ENCODE measurements around the gene SCN2B.

DNA sequence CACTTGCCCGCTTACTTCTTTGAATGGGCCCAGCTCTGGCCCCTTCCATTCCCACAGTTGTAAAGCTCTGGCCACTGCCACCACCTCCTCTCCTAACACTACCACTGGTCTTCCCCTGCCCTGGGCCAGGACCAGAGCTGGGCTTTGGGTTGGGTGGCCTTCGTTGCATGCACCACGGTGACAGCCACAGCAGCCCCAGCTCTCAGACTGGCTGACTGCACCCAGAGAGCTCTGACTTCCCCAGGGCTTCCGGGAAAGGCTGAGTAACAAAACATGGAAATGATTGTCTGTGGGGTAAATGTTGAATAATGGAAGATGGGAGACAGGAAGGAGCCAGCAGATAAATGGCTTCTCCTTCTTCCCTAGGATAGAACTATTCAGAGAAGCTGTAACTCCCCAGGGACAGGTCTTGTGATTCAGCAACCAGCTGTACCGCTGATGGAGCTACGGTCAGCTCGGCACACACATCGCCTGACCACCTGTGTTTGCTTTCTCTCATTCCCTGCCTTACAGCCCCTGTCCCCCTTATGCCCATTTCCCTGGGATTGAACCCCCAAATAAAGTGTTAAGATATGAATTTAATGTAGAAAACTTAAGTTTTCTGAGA, 51.4 kb downstream of the SCN2B start:
- TF ChIP-seq ZNF12 (CRISPR knock-in tag; IDR thresholded peaks at IDR 0.05), result no peak
- TF ChIP-seq, protein P1, sequence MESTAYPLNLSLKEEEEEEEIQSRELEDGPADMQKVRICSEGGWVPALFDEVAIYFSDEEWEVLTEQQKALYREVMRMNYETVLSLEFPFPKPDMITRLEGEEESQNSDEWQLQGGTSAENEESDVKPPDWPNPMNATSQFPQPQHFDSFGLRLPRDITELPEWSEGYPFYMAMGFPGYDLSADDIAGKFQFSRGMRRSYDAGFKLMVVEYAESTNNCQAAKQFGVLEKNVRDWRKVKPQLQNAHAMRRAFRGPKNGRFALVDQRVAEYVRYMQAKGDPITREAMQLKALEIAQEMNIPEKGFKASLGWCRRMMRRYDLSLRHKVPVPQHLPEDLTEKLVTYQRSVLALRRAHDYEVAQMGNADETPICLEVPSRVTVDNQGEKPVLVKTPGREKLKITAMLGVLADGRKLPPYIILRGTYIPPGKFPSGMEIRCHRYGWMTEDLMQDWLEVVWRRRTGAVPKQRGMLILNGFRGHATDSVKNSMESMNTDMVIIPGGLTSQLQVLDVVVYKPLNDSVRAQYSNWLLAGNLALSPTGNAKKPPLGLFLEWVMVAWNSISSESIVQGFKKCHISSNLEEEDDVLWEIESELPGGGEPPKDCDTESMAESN (CRISPR knock-in tag; conservative IDR thresholded peaks at IDR 0.05), result no peak
- TF ChIP-seq, protein P2, sequence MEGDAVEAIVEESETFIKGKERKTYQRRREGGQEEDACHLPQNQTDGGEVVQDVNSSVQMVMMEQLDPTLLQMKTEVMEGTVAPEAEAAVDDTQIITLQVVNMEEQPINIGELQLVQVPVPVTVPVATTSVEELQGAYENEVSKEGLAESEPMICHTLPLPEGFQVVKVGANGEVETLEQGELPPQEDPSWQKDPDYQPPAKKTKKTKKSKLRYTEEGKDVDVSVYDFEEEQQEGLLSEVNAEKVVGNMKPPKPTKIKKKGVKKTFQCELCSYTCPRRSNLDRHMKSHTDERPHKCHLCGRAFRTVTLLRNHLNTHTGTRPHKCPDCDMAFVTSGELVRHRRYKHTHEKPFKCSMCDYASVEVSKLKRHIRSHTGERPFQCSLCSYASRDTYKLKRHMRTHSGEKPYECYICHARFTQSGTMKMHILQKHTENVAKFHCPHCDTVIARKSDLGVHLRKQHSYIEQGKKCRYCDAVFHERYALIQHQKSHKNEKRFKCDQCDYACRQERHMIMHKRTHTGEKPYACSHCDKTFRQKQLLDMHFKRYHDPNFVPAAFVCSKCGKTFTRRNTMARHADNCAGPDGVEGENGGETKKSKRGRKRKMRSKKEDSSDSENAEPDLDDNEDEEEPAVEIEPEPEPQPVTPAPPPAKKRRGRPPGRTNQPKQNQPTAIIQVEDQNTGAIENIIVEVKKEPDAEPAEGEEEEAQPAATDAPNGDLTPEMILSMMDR (CRISPR knock-in tag; IDR thresholded peaks at IDR 0.05), result no peak
